Cardiac muscle cell (in vitro differentiated cells and primary cell): ENCODE data around the gene SSU72. TPM values are rescaled to one million over a fixed set of nuclear protein-coding genes. Genes with fewer than 3 reads are reported as not detected.
"Not testable (repeated sequence)": the region's sequence is repeated elsewhere in the genome, so short reads cannot be mapped to it uniquely, and the experiment has no call there.

Source experiments
- DNase-seq, 2 donors: peaks; one replicate each; pipeline versions ENCODE4 v3.0.0 to v3.0.0-alpha.2; 2010 to 2017; ENCODE audit warnings: low read depth in 1 of 2, low spot score in 1 of 2
- H3K27ac ChIP-seq: fragments of 200-600 bp; sonication (generic); 2 replicates; pipeline ENCODE4 v1.5.1; 2016
- H3K27me3 ChIP-seq: fragments of 200-600 bp; sonication (generic); 2 replicates; pipeline ENCODE4 v1.6.0; 2016; ENCODE audit warnings: control low read depth
- H3K36me3 ChIP-seq: fragments of 200-600 bp; sonication (generic); 2 replicates; pipeline ENCODE4 v1.5.1; 2016; ENCODE audit warnings: control low read depth
- H3K4me1 ChIP-seq: fragments of 200-600 bp; sonication (generic); 2 replicates; pipeline ENCODE4 v1.8.1; 2017; ENCODE audit warnings: low read depth, mild to moderate bottlenecking, mixed run types
- H3K4me3 ChIP-seq: fragments of 200-600 bp; sonication (generic); 2 replicates; pipeline ENCODE4 v1.5.1; 2016; ENCODE audit warnings: mild to moderate bottlenecking
- H3K9me3 ChIP-seq: fragments of 200-600 bp; sonication (generic); 2 replicates; pipeline ENCODE4 v1.5.1; 2017; ENCODE audit warnings: low read depth, mild to moderate bottlenecking, control low read depth
- CTCF ChIP-seq: IDR thresholded peaks from 2 replicates; pipeline ENCODE4 v1.5.1; 2012; ENCODE audit warnings: low read depth, mild to moderate bottlenecking, low read length
- polyA plus RNA-seq: library from polyadenylated mRNA; unstranded; fragments of >200 nt; fragmentation: Nextera tagmentation; extraction: Ambion mirVana; gene quantifications from 2 replicates; pipeline ENCODE4 v1.2.1, GENCODE V29; 2016
- total RNA-seq: library from RNA; depleted of rRNA; stranded (reverse); fragments of >200 nt; gene quantifications from 2 replicates; pipeline ENCODE4 v1.2.3, GENCODE V29; 2016

The SSU72 gene
- total and polyA plus RNA-seq, 2 experiments from 2014 or later, result 97.3 to 202 TPM

- no peak for DNase-seq
- no peak for TF ChIP-seq CTCF
- no peak overlapping the region for H3K27ac ChIP-seq
- H3K27me3 ChIP-seq, result no peaks in the 10 kb centered on the region
- peaks cover 3% of the 10 kb centered on the region for H3K36me3 ChIP-seq
- no peaks in the 10 kb centered on the region for H3K9me3 ChIP-seq
- no peak overlapping the region for H3K4me3 ChIP-seq
- H3K4me1 ChIP-seq, result peaks cover 10% of the 10 kb centered on the region
Measured at GRCh38 chr1:1529936-1530335, 44.7 kb downstream of the SSU72 start.

- peaks cover 3% of the 10 kb centered on the region for H3K36me3 ChIP-seq
- H3K27me3 ChIP-seq, result no peaks in the 10 kb centered on the region
Measured at GRCh38 chr1:1529321-1529720, 45.3 kb downstream of the SSU72 start.

GRCh38 chr1:1528301-1529267 is 46.1 kb downstream of the SSU72 start:
- no peak for TF ChIP-seq CTCF
- peaks cover 4% of the 10 kb centered on the region for H3K4me1 ChIP-seq
- H3K36me3 ChIP-seq, result peaks cover 3% of the 10 kb centered on the region
- no peaks in the 10 kb centered on the region for H3K9me3 ChIP-seq
- H3K4me3 ChIP-seq, result no peak overlapping the region
- H3K27ac ChIP-seq, result no peak overlapping the region
- H3K27me3 ChIP-seq, result no peaks in the 10 kb centered on the region
- no peak for DNase-seq

More at GRCh38 chr1:1529321-1529720, 45.3 kb downstream of the SSU72 start:
- no peak for TF ChIP-seq CTCF
- Histone ChIP-seq H3K4me1 (peaks cover 10% of the 10 kb centered on the region), H3K4me3 (no peak overlapping the region), H3K9me3 (no peaks in the 10 kb centered on the region), H3K27ac (no peak overlapping the region)
- no peak for DNase-seq

GRCh38 chr1:1527092-1527816 is 47.4 kb downstream of the SSU72 start:
- H3K4me3 ChIP-seq, result no peak overlapping the region
- TF ChIP-seq CTCF, result no peak
- no peaks in the 10 kb centered on the region for H3K27me3 ChIP-seq
- H3K9me3 ChIP-seq, result no peaks in the 10 kb centered on the region
- no peak overlapping the region for H3K27ac ChIP-seq
- H3K4me1 ChIP-seq, result no peaks in the 10 kb centered on the region
- DNase-seq, result no peak
- peaks cover 7% of the 10 kb centered on the region for H3K36me3 ChIP-seq

GRCh38 chr1:1526476-1526875 is 48.2 kb downstream of the SSU72 start:
- not testable (repeated sequence) for H3K36me3 ChIP-seq, H3K9me3 ChIP-seq, H3K4me1 ChIP-seq, H3K4me3 ChIP-seq, H3K27ac ChIP-seq, DNase-seq, H3K27me3 ChIP-seq

- H3K27ac ChIP-seq, DNase-seq, H3K36me3 ChIP-seq, H3K9me3 ChIP-seq, H3K4me1 ChIP-seq, H3K27me3 ChIP-seq, H3K4me3 ChIP-seq: not testable (repeated sequence)
Measured at GRCh38 chr1:1524750-1525383, 49.8 kb downstream of the SSU72 start.

- H3K9me3 ChIP-seq, H3K4me3 ChIP-seq, DNase-seq, H3K4me1 ChIP-seq, H3K27me3 ChIP-seq, H3K27ac ChIP-seq, H3K36me3 ChIP-seq: not testable (repeated sequence)
Measured at GRCh38 chr1:1523651-1524050, 51.0 kb downstream of the SSU72 start.

GRCh38 chr1:1523226-1523625 is 51.4 kb downstream of the SSU72 start:
- DNase-seq, H3K4me3 ChIP-seq, H3K4me1 ChIP-seq, H3K27ac ChIP-seq, H3K36me3 ChIP-seq, H3K9me3 ChIP-seq, H3K27me3 ChIP-seq: not testable (repeated sequence)

GRCh38 chr1:1522536-1522935 is 52.1 kb downstream of the SSU72 start:
- DNase-seq, H3K36me3 ChIP-seq, H3K9me3 ChIP-seq, H3K27ac ChIP-seq, H3K4me1 ChIP-seq, H3K4me3 ChIP-seq, H3K27me3 ChIP-seq: not testable (repeated sequence)
